ENCODE data around the gene DUSP3. TPM values are rescaled to one million over a fixed set of nuclear protein-coding genes. Genes with fewer than 3 reads are reported as not detected.

The DUSP3 gene
- total and polyA plus RNA-seq, 2 of the 13 experiments (the other 11 are each of a cell fraction or from before 2014, with no cell fraction given) = 60.0 to 71.5 TPM

- TF ChIP-seq REST (IDR thresholded peaks at IDR 0.05; ENCODE audit: borderline replicate concordance in 1 of 2, low read depth in 1 of 2, low read length in 2 of 2) (0 out of 4 replicates have a peak, but pooled peaks of 1 of the 2 experiments have one; percentile 23), SMC3 (IDR thresholded peaks at IDR 0.05; ENCODE audit: low read length) (no peak), FLYWCH1 (CRISPR knock-in tag; IDR thresholded peaks at IDR 0.05) (no peak), ZNF24 (IDR thresholded peaks at IDR 0.05) (no peak), KLF13 (CRISPR knock-in tag; IDR thresholded peaks at IDR 0.05) (peak; percentile 90; the same call in 1 of the 2 replicates), ZFYVE20 (CRISPR knock-in tag; IDR thresholded peaks at IDR 0.05; ENCODE audit: borderline replicate concordance, low read depth) (no peak), SP2 (CRISPR knock-in tag; IDR thresholded peaks at IDR 0.05) (peak; percentile 63), HIVEP1 (CRISPR knock-in tag; IDR thresholded peaks at IDR 0.05) (0 out of 2 replicates have a peak, but pooled peaks have one; percentile 52), XRCC5 (optimal IDR thresholded peaks at IDR 0.05; ENCODE audit: low read length) (peak; percentile 54), JDP2 (CRISPR knock-in tag; IDR thresholded peaks at IDR 0.05; ENCODE audit: borderline replicate concordance) (no peak; the same call in 1 of the 2 replicates), ZNF264 (CRISPR knock-in tag; IDR thresholded peaks at IDR 0.05) (no peak), GATAD2A (CRISPR knock-in tag; IDR thresholded peaks at IDR 0.05) (no peak), ATM (IDR thresholded peaks at IDR 0.05; ENCODE audit: borderline replicate concordance) (no peak), TEAD3 (CRISPR knock-in tag; optimal IDR thresholded peaks at IDR 0.05; ENCODE audit: borderline replicate concordance) (peak; percentile 94), CAMTA2 (CRISPR knock-in tag; IDR thresholded peaks at IDR 0.05; ENCODE audit: borderline replicate concordance) (peak; percentile 67; the same call in 1 of the 2 replicates), MED13 (CRISPR knock-in tag; IDR thresholded peaks at IDR 0.05) (peak; percentile 51; the same call in 1 of the 2 replicates), AGO2 (optimal IDR thresholded peaks at IDR 0.05; ENCODE audit: low read depth, low read length) (peak; percentile 96), THAP11 (CRISPR knock-in tag; IDR thresholded peaks at IDR 0.05) (peak; percentile 69; the same call in 1 of the 2 replicates), ZC3H4 (CRISPR knock-in tag; IDR thresholded peaks at IDR 0.05; ENCODE audit: borderline replicate concordance) (peak; percentile 90; the same call in 1 of the 2 replicates), SMAD9 (CRISPR knock-in tag; IDR thresholded peaks at IDR 0.05) (0 out of 2 replicates have a peak, but pooled peaks have one; percentile 17), SIX4 (CRISPR knock-in tag; IDR thresholded peaks at IDR 0.05) (no peak), ZFAT (CRISPR knock-in tag; conservative IDR thresholded peaks at IDR 0.05) (no peak), SP4 (CRISPR knock-in tag; IDR thresholded peaks at IDR 0.05) (peak; percentile 88), SMARCC2 (IDR thresholded peaks at IDR 0.05) (no peak), ZNF143 (CRISPR knock-in tag; IDR thresholded peaks at IDR 0.05) (no peak), ZNF83 (CRISPR knock-in tag; IDR thresholded peaks at IDR 0.05; ENCODE audit: borderline replicate concordance) (peak; percentile 96), U2AF1 (optimal IDR thresholded peaks at IDR 0.05; ENCODE audit: low read depth, low read length) (no peak)
Observed at GRCh38 chr17:43778337-43779144, at the start of gene DUSP3 (continued).
